Ramos (cell line): ENCODE measurements around the gene PADI4.
"Not testable (repeated sequence)": the region's sequence is repeated elsewhere in the genome, so short reads cannot be mapped to it uniquely, and the experiment has no call there.

Experiments used
- in situ Hi-C: fragments of 300-500 bp; cut with MboI; formaldehyde crosslinking; loops from one replicate; pipeline ENCODE4 v1.14.3; 2022; ENCODE audit warnings: low sequenced_read_pairs; ENCODE audit not compliant: unreplicated experiment

The PADI4 gene

DNA sequence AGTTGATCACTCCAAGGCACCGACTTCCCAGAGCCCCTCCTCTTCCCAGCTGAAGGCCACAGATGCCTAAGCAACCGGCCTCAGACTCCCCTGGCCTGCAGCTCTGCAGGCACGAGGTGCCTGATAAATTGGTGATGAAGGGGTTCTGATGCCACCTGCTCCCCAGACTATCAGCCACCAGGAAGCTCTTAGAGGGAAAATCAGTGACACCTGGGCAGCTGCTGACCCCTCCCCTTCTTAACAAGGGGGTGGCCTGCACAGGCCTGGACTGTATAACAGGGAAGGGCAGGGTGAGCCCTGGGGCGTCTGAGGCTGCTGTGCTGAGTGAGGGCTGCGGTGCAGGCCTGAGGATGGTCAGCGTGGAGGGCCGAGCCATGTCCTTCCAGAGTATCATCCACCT lies 63.9 kb downstream of the PADI4 start, which contains the start of gene PADI6:
TSS of gene PADI6 (plus strand) at position 301 of the 400 bp plus-strand sequence. CDS start at position 351, 50 bp downstream.
- in situ Hi-C loops: no loop called here

GRCh38 chr1:17372955-17373354 lies 65.0 kb downstream of the PADI4 start:
- in situ Hi-C loops: no loop called here

GRCh38 chr1:17375651-17376050 lies 67.7 kb downstream of the PADI4 start:
- in situ Hi-C loops: no loop called here

DNA sequence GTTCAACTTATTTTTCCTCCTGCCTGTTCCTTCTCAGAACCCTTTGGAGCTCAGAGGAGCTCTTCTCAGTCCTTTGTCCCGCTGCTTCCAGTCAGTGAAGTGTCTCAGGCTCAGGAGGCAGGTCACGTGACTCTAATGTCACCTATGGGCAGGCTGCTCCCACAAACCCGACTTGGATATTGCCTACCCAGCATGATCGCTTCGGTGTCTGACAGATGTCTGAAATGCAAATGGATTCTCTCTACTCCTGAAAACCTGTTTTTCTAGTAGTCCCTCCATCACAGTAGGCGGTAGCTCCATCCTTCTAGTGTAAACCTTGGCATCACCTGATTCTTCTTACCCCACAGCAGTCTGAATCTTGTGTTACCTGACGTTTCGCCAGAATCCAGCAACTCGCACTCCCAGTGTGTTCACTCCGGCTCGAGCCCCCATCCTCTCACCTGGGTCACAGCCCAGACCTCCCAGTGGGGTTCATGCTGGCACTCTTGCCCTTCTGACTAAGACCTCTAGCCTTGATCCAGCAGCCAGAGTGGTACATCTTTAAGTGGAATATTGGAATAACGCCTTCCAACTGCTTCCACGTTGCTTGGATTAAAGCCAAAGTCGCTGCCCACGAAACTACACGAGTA lies 69.4 kb downstream of the PADI4 start:
- in situ Hi-C loops: no loop called here

DNA sequence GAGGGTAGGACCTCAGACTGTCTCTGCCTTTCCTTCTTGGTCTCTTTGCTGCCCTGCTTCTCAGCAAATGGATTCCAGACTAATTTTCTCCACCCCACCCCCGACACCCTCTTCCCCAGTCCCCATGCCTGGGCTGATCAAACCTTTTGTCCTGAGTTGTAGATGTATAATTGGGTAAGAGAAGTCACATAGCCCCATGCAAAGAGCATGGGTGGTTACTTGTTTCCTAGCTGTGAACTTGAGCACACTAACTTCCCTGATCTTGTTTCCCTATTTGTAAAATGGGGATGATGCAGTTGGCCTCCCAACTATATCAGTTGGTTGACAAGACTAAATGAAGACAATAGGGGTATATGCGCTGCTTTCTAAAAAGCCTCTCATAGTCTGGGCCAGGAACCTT lies 73.2 kb downstream of the PADI4 start:
- in situ Hi-C loops: no loop called here

GRCh38 chr1:17392199-17392740 lies 84.3 kb downstream of the PADI4 start:
- in situ Hi-C loops: no loop called here

- in situ Hi-C loops: no loop called here
These were observed 85.2 kb downstream of the PADI4 start for GRCh38 chr1:17393230-17393629.

- in situ Hi-C loops: no loop called here
These were observed 90.1 kb downstream of the PADI4 start for GRCh38 chr1:17397910-17398695.

DNA sequence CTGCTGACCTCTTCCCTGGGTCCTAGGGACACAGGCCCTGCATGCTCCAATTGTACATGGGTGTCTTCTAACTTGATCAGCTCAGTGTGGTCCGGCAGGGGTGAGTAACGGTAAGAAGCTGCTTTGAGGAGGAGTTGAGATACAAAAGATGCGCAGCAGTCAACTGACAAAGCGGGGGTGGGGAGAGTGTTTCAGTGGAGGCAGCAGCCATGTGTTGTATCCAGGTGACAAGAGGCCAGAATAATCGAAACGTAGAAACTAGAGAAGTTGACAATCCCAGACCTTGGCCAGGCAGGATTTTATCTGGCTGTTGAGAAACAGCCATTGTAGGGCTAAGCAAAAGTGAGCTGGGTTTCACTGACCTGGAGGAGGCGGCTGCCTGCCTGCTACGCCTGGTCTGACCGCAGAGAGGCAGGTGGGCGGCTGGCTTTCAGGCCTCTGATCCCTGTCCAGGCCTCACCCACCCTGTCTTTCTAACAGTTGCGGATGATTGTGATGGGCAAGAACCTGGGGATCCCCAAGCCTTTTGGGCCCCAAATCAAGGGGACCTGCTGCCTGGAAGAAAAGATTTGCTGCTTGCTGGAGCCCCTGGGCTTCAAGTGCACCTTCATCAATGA lies 92.8 kb downstream of the PADI4 start:
- in situ Hi-C loops: no loop called here

DNA sequence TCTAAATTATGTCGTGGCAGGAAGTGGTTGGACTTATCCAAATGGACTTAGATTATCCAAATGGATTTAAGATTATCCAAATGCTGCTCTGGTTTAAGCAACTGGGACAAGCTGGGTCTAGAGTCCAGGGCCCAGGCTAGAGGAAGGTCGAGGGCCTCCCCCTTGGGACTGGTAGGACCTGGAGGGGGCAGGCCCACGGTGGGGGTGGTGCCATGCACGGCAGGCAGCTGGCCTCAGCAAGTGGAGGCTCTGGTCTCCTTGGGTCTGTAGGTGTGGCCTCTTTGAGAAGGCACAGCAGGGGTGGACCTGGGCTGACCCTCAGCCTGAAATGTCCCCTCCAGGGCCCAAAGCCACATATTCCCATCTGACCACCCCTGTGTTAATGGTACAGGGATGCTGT lies 93.8 kb downstream of the PADI4 start:
- in situ Hi-C loops: no loop called here

DNA sequence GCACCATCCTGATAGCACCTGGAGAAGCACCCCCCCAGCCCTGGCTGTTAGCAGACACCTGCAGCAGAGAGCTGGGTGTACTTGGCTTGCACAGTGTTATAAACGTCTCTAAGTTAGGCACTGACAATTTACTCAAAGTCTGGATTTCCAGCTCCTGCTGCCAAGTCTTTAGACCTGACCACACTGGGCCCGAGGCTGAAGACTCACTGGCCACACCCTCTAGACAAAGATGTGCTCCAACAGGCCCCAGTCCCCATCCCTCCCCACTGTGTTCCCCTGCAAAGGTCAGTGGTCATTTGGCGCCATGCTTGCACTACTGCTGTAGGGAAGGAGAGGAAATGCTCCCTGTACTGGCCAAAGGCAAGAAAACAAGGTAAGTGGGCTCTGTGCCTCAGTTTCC lies 95.1 kb downstream of the PADI4 start:
- in situ Hi-C loops: no loop called here

DNA sequence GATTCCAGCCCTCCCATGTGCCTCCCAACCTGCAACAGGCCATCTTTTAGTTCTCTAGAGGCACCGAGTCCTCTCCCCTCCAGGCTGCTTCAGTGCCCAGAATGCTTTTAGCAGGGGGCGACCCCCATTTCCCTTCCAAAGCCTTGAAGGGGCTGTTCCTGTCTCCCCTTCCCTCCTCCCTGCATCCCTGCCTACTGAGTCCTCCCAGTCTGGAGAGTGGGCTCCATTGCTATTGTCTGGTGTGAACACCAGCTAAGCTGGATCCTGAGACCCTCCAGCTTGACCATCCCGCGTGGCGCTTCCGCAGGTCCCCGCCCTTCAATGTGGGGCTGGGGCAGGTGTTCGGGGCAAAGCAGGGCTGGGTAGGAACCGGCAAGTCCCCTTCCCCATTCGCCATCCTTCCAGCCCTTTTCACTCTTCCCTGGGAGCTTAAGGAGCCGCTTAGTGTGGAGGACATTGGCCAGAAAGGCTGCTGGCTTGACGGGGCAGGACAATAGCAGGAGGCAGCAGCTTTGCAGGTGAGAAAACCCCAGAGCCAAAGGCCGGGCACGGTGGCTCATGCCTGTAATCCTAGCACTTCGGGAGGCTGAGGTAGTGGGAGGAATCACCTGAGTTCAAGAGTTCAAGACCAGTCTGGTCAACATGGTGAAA lies 96.2 kb downstream of the PADI4 start:
- in situ Hi-C loops: no loop called here

- in situ Hi-C loops: no loop called here
These were observed 96.8 kb downstream of the PADI4 start for GRCh38 chr1:17404820-17405219.

DNA sequence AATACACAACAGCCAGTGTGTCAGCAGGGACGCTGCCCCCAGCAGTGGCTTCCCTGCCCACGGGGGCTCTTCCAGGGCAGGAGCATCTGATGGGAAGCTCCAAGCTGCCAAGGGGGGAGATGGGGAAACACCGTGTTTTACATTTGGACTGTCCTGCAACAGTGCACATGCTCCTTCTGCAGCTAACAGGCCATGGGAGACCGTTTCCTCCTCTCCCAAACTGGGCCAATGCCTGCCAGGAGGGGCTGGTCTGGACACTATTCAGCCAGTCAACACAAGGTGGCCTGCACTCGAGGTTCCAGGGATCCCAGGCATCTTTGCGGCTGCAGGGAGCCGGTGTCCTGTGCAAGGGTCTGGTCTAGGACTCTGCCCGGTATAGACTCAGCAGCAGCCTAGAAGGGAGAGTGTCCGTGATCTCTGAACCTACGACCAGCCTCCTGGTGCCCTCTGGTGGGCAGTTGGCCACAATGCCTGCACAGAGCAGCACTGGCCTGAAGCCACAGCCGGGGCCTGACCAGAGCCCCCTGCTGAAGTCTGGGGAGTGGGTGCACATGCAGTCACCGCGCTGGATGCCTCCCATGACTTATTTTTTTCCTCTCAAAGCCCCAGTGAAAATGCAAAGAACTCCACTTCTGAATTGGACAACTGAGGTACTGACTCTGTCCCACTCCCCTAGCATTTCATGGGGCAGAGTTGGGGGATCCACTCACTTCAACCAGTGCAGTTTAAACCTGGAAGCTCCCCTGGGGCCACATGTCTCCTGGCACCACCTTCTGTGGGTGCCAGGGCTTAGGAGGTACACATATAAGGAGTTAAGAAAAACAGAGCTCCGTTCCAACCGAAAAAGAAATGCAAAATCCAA lies 98.1 kb downstream of the PADI4 start:
- in situ Hi-C loops: no loop called here

DNA sequence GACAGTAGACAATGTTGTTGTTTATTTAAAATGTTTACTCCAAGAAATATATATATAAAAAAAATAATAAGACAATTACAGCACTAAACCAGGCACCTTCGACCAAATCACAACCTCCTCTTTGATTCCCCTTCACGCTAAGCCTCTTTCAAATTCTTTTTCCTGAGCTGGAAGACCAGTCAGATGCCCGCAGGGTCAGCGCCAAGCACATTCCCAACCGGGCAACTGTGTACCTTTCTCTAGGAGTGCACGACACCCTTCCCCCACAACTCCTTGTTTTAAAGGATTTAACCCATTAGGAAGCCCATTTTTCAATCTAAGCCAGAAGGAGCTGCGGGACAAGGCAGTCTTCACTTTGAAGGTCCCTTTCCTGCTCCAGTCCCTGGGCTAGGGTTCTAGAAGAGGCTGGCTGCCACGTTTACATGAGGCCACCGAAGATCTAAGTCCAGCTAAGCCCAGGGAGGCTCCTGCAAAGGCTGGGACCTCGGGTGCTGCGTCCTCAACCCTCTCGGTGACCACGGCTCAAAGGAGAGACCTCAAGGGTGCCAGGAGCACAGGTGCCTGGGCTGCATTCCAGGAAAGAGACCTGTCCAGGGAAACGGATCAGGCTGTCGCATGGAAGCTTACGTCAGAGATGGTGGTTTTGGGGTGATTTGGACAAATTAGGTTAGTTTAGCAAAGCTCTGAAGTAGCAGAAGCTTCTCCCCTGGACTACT lies 98.9 kb downstream of the PADI4 start:
- in situ Hi-C loops: not testable (repeated sequence)

GRCh38 chr1:17407786-17408514 lies 100.0 kb downstream of the PADI4 start:
- in situ Hi-C loops: not testable (repeated sequence)

- in situ Hi-C loops: no loop called here
These were observed 101.4 kb downstream of the PADI4 start for GRCh38 chr1:17409391-17409811.

DNA sequence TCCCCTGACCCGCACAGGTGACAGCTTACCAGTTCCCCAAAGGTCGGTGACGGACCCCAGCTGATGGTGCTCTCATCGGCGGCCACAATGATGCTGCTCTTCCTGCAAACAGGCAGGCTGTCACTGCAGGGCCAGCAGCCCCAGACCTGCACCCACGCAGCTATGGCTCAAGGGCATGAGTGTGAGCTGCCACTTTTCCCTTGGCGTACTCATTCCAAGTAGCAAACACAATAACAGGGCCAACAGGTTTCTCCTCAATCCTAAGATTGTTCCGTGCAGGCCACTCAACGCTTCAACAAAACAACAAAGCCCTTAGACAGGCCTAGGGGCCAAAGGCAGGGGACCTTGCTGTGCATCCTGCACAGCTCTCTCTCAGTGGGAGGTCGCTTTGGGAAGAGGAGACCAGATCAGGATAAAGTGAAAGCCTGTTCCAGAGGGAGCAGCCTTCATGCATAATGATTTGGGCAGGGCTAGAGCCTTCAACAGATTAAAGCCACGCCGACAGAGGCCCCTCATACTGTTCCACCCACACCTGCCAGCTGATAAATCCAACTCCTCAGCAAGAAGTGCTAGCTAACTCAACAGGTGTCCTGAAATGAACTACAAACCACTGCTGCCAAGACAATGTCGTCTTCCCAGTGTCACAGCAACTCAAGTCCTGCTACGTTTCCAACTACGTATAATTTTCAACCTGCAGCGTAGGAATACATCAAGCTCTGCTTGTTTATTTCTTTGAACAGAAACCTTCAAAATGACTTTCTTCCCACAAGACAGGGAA lies 104.3 kb downstream of the PADI4 start:
- in situ Hi-C loops: no loop called here
